H9 (cell line): ENCODE measurements around the gene OSBP2. TPM values are rescaled to one million over a fixed set of nuclear protein-coding genes. Genes with fewer than 3 reads are reported as not detected.

Experiments
- DNase-seq: peaks from one replicate; pipeline ENCODE4 v3.0.0-alpha.2; 2017
- H2AFZ ChIP-seq: one replicate; pipeline ENCODE4 v1.6.1; 2013; ENCODE audit warnings: mild to moderate bottlenecking, low read length, control low read depth, moderate library complexity
- H2AK5ac ChIP-seq: 2 replicates; pipeline ENCODE4 v1.6.1; 2013; ENCODE audit warnings: low read length, control low read depth, mixed read lengths; ENCODE audit not compliant: insufficient read length
- H2BK120ac ChIP-seq: one replicate; pipeline ENCODE4 v1.6.1; 2013; ENCODE audit warnings: low read depth, mild to moderate bottlenecking, low read length, control low read depth, inconsistent platforms; ENCODE audit not compliant: poor library complexity, severe bottlenecking
- H2BK12ac ChIP-seq: 2 replicates; pipeline ENCODE4 v1.6.1; 2013; ENCODE audit warnings: low read length, control low read depth, mixed read lengths, low read depth; ENCODE audit not compliant: insufficient read length
- H2BK15ac ChIP-seq: 2 replicates; pipeline ENCODE4 v1.6.1; 2013; ENCODE audit warnings: low read depth, low read length, control low read depth
- H2BK20ac ChIP-seq: one replicate; pipeline ENCODE4 v1.6.1; 2013; ENCODE audit warnings: low read depth, mild to moderate bottlenecking, low read length, control low read depth, inconsistent platforms; ENCODE audit not compliant: poor library complexity, severe bottlenecking
- H2BK5ac ChIP-seq: 2 replicates; pipeline ENCODE4 v1.6.1; 2013; ENCODE audit warnings: low read length, control low read depth, mixed read lengths; ENCODE audit not compliant: insufficient read length
- H3K14ac ChIP-seq: 2 replicates; pipeline ENCODE4 v1.6.1; 2013; ENCODE audit warnings: low read length, control low read depth; ENCODE audit not compliant: insufficient read depth
- H3K18ac ChIP-seq: 2 replicates; pipeline ENCODE4 v1.6.1; 2013; ENCODE audit warnings: low read depth, mild to moderate bottlenecking, mixed read lengths, low read length, control low read depth; ENCODE audit not compliant: insufficient read length
- H3K23ac ChIP-seq: 2 replicates; pipeline ENCODE4 v1.6.1; 2013; ENCODE audit warnings: low read length, control low read depth, mixed read lengths, low read depth; ENCODE audit not compliant: insufficient read length
- H3K23me2 ChIP-seq: 2 replicates; pipeline ENCODE4 v1.6.1; 2013; ENCODE audit warnings: low read depth, mild to moderate bottlenecking, mixed read lengths, low read length, control low read depth; ENCODE audit not compliant: insufficient read length, poor library complexity, severe bottlenecking
- H3K27ac ChIP-seq: 2 replicates; pipeline ENCODE4 v1.5.1; 2013; ENCODE audit warnings: low read length, control low read depth, mixed read lengths, low read depth; ENCODE audit not compliant: insufficient read length
- H3K27me3 ChIP-seq: 2 replicates; pipeline ENCODE4 v1.6.1; 2013; ENCODE audit warnings: low read length, control low read depth, inconsistent platforms; ENCODE audit not compliant: insufficient read depth
- H3K4ac ChIP-seq: 2 replicates; pipeline ENCODE4 v1.6.1; 2013; ENCODE audit warnings: low read depth, mild to moderate bottlenecking, control low read depth, inconsistent platforms, low read length, moderate library complexity
- H3K4me1 ChIP-seq: 2 replicates; pipeline ENCODE4 v1.6.1; 2013; ENCODE audit warnings: low read length, control low read depth, inconsistent platforms; ENCODE audit not compliant: insufficient read depth
- H3K4me2 ChIP-seq: 2 replicates; pipeline ENCODE4 v1.6.1; 2013; ENCODE audit warnings: low read length, control low read depth, mixed read lengths; ENCODE audit not compliant: insufficient read length, insufficient read depth
- H3K56ac ChIP-seq: 2 replicates; pipeline ENCODE4 v1.6.1; 2013; ENCODE audit warnings: low read depth, mild to moderate bottlenecking, mixed read lengths, low read length, control low read depth; ENCODE audit not compliant: insufficient read length
- H3K79me1 ChIP-seq: 2 replicates; pipeline ENCODE4 v1.6.1; 2013; ENCODE audit warnings: low read depth, mild to moderate bottlenecking, moderate library complexity, low read length, control low read depth, inconsistent platforms; ENCODE audit not compliant: insufficient read depth, poor library complexity, severe bottlenecking
- H3K79me2 ChIP-seq: 2 replicates; pipeline ENCODE4 v1.6.1; 2013; ENCODE audit warnings: low read length, control low read depth, inconsistent platforms; ENCODE audit not compliant: insufficient read depth
- H3K9ac ChIP-seq: 2 replicates; pipeline ENCODE4 v1.6.1; 2013; ENCODE audit warnings: low read length, control low read depth, mixed read lengths; ENCODE audit not compliant: insufficient read length; ENCODE audit errors: extremely low read depth
- H3K9me3 ChIP-seq: one replicate; pipeline ENCODE4 v1.6.1; 2013; ENCODE audit warnings: low read depth, low read length, inconsistent platforms; ENCODE audit not compliant: control insufficient read depth
- H3T11ph ChIP-seq: one replicate; pipeline ENCODE4 v1.6.1; 2013; ENCODE audit warnings: mild to moderate bottlenecking, low read length, control low read depth, inconsistent platforms
- H4K20me1 ChIP-seq: one replicate; pipeline ENCODE4 v1.6.1; 2013; ENCODE audit not compliant: control insufficient read depth, insufficient read length, insufficient read depth
- H4K5ac ChIP-seq: 2 replicates; pipeline ENCODE4 v1.6.1; 2013; ENCODE audit warnings: low read depth, mild to moderate bottlenecking, mixed read lengths, low read length, control low read depth; ENCODE audit not compliant: insufficient read length
- H4K8ac ChIP-seq: replicated peaks from 2 replicates; pipeline ENCODE4 v1.6.1; 2013; ENCODE audit warnings: low read length, control low read depth, mixed read lengths, low read depth; ENCODE audit not compliant: insufficient read length
- H4K91ac ChIP-seq: 2 replicates; pipeline ENCODE4 v1.6.1; 2013; ENCODE audit warnings: low read depth, mild to moderate bottlenecking, moderate library complexity, mixed read lengths, low read length, control low read depth; ENCODE audit not compliant: insufficient read length
- H3K27ac Mint-ChIP-seq, 3 experiments: 2 replicates in 2 of 3; 3 replicates in 1 of 3; pipeline ENCODE4 v1.8.0; 2020 to 2021; ENCODE audit warnings: mixed read lengths in 3 of 3, mild to moderate bottlenecking in 1 of 3, moderate library complexity in 1 of 3
- H3K27me3 Mint-ChIP-seq: 2 replicates; pipeline ENCODE4 v1.8.0; 2021; ENCODE audit warnings: low read depth, mild to moderate bottlenecking, moderate library complexity, mixed read lengths
- H3K36me3 Mint-ChIP-seq, 3 experiments: 2 replicates in 2 of 3; 3 replicates in 1 of 3; pipeline ENCODE4 v1.8.0; 2020 to 2021; ENCODE audit warnings: low read depth in 3 of 3, mixed read lengths in 3 of 3; ENCODE audit not compliant: insufficient read depth in 1 of 3
- H3K4me1 Mint-ChIP-seq, 2 experiments: 2 replicates each; pipeline ENCODE4 v1.8.0; 2020; ENCODE audit warnings: mixed read lengths in 2 of 2
- H3K4me3 Mint-ChIP-seq, 2 experiments: 2 replicates in 1 of 2; 3 replicates in 1 of 2; pipeline ENCODE4 v1.8.0; 2020 to 2021; ENCODE audit warnings: mild to moderate bottlenecking in 2 of 2, mixed read lengths in 2 of 2, moderate library complexity in 1 of 2
- H3K9me3 Mint-ChIP-seq, 2 experiments: 2 replicates in 1 of 2; 3 replicates in 1 of 2; pipeline ENCODE4 v1.8.0; 2020; ENCODE audit warnings: mild to moderate bottlenecking in 2 of 2, mixed read lengths in 2 of 2, moderate library complexity in 1 of 2
- WGBS: extraction: QIAGEN DNeasy Blood & Tissue Kit; methylation state at CpG from one replicate; pipeline ENCODE4 v1.1.7; 2013; ENCODE audit warnings: missing lambda C conversion rate, low lambda C conversion rate, mixed read lengths; ENCODE audit not compliant: insufficient read length; ENCODE audit errors: extremely low coverage; 5-methylcytosine and 5-hydroxymethylcytosine counted together
- total RNA-seq: library from RNA; stranded (reverse); gene quantifications from 2 replicates; pipeline ENCODE4 v1.2.1, GENCODE V29; 2021
- TF ChIP-seq, protein P1 (sequence below): fragments of 200-600 bp; sonication (generic); conservative IDR thresholded peaks from 3 replicates; pipeline ENCODE4 v1.8.0; 2021; ENCODE audit warnings: antibody characterized with exemption, mild to moderate bottlenecking

Gene OSBP2
- total RNA-seq, 1 experiment from 2014 or later: 3.4 TPM

DNA sequence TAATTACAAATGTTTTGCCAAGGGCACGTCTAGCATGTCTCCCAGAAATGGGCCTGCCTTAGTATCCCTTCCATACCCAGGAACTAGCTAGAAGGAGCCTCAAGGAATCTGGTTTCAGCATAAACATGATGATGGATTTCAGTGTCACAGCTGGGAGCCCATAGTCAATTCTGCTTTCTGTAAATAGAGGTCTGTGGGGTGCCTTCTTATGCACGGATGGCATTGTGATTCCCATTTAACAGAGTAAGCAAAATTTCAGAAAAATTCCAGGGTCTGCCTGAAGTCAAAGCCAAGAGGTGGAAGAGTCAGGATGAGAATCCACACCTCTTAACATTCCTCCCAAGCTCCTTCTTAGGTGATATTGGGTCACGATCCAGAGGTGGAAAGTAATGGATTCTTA is 39.1 kb upstream of the OSBP2 start:
- no peaks in the 10 kb centered on the region for H3K27me3 ChIP-seq
- H3K18ac ChIP-seq: no peak overlapping the region
- H4K8ac ChIP-seq: no peak overlapping the region
- no peaks in the 10 kb centered on the region for H3K79me2 ChIP-seq
- no peak overlapping the region for H2BK5ac ChIP-seq
- no peaks in the 10 kb centered on the region for H4K20me1 ChIP-seq
- H3K23me2 ChIP-seq: no peaks in the 10 kb centered on the region
- no peak overlapping the region for H4K91ac ChIP-seq
- H3K4ac ChIP-seq: no peak overlapping the region
- TF ChIP-seq, protein P1, sequence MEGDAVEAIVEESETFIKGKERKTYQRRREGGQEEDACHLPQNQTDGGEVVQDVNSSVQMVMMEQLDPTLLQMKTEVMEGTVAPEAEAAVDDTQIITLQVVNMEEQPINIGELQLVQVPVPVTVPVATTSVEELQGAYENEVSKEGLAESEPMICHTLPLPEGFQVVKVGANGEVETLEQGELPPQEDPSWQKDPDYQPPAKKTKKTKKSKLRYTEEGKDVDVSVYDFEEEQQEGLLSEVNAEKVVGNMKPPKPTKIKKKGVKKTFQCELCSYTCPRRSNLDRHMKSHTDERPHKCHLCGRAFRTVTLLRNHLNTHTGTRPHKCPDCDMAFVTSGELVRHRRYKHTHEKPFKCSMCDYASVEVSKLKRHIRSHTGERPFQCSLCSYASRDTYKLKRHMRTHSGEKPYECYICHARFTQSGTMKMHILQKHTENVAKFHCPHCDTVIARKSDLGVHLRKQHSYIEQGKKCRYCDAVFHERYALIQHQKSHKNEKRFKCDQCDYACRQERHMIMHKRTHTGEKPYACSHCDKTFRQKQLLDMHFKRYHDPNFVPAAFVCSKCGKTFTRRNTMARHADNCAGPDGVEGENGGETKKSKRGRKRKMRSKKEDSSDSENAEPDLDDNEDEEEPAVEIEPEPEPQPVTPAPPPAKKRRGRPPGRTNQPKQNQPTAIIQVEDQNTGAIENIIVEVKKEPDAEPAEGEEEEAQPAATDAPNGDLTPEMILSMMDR: no peak
- H3T11ph ChIP-seq: no peak overlapping the region
- Mint-ChIP-seq H3K36me3 (peaks cover 2 to 33% (median 5%) of the 10 kb centered on the region in 3 experiments; a peak in 6 of 7 replicates), H3K4me1 (peaks cover 39 to 43% of the 10 kb centered on the region in 2 experiments), H3K4me3 (peak overlapping the region in 1 of 2 experiments; percentile 43; a peak in 1 of 5 replicates), H3K9me3 (peaks cover 0 to 3% of the 10 kb centered on the region in 2 experiments; a peak in 2 of 5 replicates), H3K27me3 (no peaks in the 10 kb centered on the region; the same call in 1 of the 2 replicates), H3K27ac (peak overlapping the region; percentile 55 to 88 (median 77); a peak in 3 of 7 replicates)
- no peak overlapping the region for H3K23ac ChIP-seq
- peak; percentile 50 for DNase-seq
- no peak overlapping the region for H3K27ac ChIP-seq
- no peak overlapping the region for H2AFZ ChIP-seq
- H3K14ac ChIP-seq: no peak overlapping the region
- no peak overlapping the region for H3K56ac ChIP-seq
- no peaks in the 10 kb centered on the region for H3K9me3 ChIP-seq
- H2BK15ac ChIP-seq: no peak overlapping the region
- H4K5ac ChIP-seq: no peak overlapping the region
- WGBS: no CpG with 5 or more reads among the region's 3 CpGs
- no peak overlapping the region for H3K9ac ChIP-seq
- H2BK120ac ChIP-seq: no peak overlapping the region
- H3K4me2 ChIP-seq: no peak overlapping the region
- no peak overlapping the region for H2BK20ac ChIP-seq
- peaks cover 4% of the 10 kb centered on the region; the same call in 1 of the 2 replicates for H3K4me1 ChIP-seq
- H2AK5ac ChIP-seq: no peak overlapping the region
- no peak overlapping the region for H2BK12ac ChIP-seq
- H3K79me1 ChIP-seq: no peaks in the 10 kb centered on the region
